NCI-H82 (cell line): ENCODE data around the gene GSTK1.
"Not testable (repeated sequence)": the region's sequence is repeated elsewhere in the genome, so short reads cannot be mapped to it uniquely, and the experiment has no call there.

Experiments used
- DNase-seq: peaks from one replicate; lab custom pipeline; 2025; lab: John Stamatoyannopoulos, UW

The GSTK1 gene

GRCh38 chr7:143271240-143271639 is 8.0 kb downstream of the GSTK1 start:
- no peak for DNase-seq

- no peak for DNase-seq
Measured at GRCh38 chr7:143272871-143273270, 9.6 kb downstream of the GSTK1 start.

GRCh38 chr7:143279186-143280098 is 16.2 kb downstream of the GSTK1 start:
- DNase-seq, result no peak

- DNase-seq, result no peak
Measured at GRCh38 chr7:143280160-143280559, 16.9 kb downstream of the GSTK1 start.

- DNase-seq, result no peak
Measured at GRCh38 chr7:143280566-143280965, 17.3 kb downstream of the GSTK1 start.

GRCh38 chr7:143281529-143281928 is 18.3 kb downstream of the GSTK1 start:
- DNase-seq, result no peak

GRCh38 chr7:143282124-143282523 is 18.9 kb downstream of the GSTK1 start:
- DNase-seq, result no peak

GRCh38 chr7:143283381-143283780 is 20.1 kb downstream of the GSTK1 start:
- no peak for DNase-seq

GRCh38 chr7:143284591-143285469 is 21.6 kb downstream of the GSTK1 start, which contains the start of gene TMEM139:
Gene TMEM139 (plus strand): TSS chr7:143284958. CDS start chr7:143285958, 1,000 bp downstream.
- DNase-seq, result peak; percentile 10

GRCh38 chr7:143285470-143285778 is 22.2 kb downstream of the GSTK1 start:
- DNase-seq, result no peak

- no peak for DNase-seq
Measured at GRCh38 chr7:143285806-143286521, 22.7 kb downstream of the GSTK1 start.

- DNase-seq, result no peak
Measured at GRCh38 chr7:143286522-143286890, 23.3 kb downstream of the GSTK1 start.

- DNase-seq, result no peak
Measured at GRCh38 chr7:143287339-143287934, 24.2 kb downstream of the GSTK1 start.

- DNase-seq, result peak; percentile 95
Measured at GRCh38 chr7:143287935-143288826, 24.9 kb downstream of the GSTK1 start, which contains the start of gene CASP2. Gene CASP2 (plus strand): TSS chr7:143288351. CDS start chr7:143288456, 105 bp downstream.

- peak; percentile 47 for DNase-seq
Measured at GRCh38 chr7:143288836-143289235, 25.6 kb downstream of the GSTK1 start.

- no peak for DNase-seq
Measured at GRCh38 chr7:143289421-143289820, 26.2 kb downstream of the GSTK1 start.

GRCh38 chr7:143289888-143290287 is 26.6 kb downstream of the GSTK1 start:
- not testable (repeated sequence) for DNase-seq

GRCh38 chr7:143290293-143290692 is 27.1 kb downstream of the GSTK1 start:
- no peak for DNase-seq

- DNase-seq, result no peak
Measured at GRCh38 chr7:143292876-143293275, 29.6 kb downstream of the GSTK1 start.

GRCh38 chr7:143295870-143296269 is 32.6 kb downstream of the GSTK1 start:
- no peak for DNase-seq

- DNase-seq, result no peak
Measured at GRCh38 chr7:143296686-143297085, 33.4 kb downstream of the GSTK1 start.
